ENCODE measurements around the gene CACNA2D2. TPM values are rescaled to one million over a fixed set of nuclear protein-coding genes. Genes with fewer than 3 reads are reported as not detected.

The CACNA2D2 gene
- total RNA-seq, 2 donors from 2014 or later = 1.3 TPM

DNA sequence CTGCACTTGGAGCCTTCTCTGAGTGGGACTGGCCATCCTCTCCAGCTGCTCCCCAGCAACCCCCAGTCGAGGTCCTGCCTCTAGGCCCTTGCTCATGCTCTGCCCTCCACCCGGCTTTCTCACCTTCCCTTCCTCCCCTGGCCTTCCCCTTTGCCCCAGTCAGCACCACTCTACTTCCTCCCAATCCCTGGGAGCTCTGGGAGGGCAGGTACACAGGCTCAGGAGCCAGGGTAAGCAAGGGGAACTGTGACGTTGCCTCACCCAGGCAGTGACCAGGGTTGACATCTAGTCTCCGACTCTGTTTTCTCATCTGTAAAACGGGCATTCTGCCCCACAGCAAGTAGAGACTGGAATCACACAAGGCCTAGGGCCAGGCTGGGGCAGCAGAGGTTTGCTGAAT lies 77.5 kb downstream of the CACNA2D2 start:
- ATAC-seq (no peak), DNase-seq (no peak)
- Histone ChIP-seq H3K27me3 (no peaks in the 10 kb centered on the region), H3K36me3 (replicated peaks in 1 of 2; ENCODE audit: insufficient read depth in 1 of 2, low read depth in 2 of 2) (no peaks in the 10 kb centered on the region), H3K4me1 (no peaks in the 10 kb centered on the region), H3K4me3 (no peak overlapping the region), H3K27ac (no peak overlapping the region), H3K9me3 (no peaks in the 10 kb centered on the region)
- TF ChIP-seq POLR2A (IDR thresholded peaks at IDR 0.05) = no peak
- TF ChIP-seq, protein P1, sequence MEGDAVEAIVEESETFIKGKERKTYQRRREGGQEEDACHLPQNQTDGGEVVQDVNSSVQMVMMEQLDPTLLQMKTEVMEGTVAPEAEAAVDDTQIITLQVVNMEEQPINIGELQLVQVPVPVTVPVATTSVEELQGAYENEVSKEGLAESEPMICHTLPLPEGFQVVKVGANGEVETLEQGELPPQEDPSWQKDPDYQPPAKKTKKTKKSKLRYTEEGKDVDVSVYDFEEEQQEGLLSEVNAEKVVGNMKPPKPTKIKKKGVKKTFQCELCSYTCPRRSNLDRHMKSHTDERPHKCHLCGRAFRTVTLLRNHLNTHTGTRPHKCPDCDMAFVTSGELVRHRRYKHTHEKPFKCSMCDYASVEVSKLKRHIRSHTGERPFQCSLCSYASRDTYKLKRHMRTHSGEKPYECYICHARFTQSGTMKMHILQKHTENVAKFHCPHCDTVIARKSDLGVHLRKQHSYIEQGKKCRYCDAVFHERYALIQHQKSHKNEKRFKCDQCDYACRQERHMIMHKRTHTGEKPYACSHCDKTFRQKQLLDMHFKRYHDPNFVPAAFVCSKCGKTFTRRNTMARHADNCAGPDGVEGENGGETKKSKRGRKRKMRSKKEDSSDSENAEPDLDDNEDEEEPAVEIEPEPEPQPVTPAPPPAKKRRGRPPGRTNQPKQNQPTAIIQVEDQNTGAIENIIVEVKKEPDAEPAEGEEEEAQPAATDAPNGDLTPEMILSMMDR (IDR thresholded peaks at IDR 0.05) = no peak
- intact Hi-C loops (cut with DNase I) = no loop called here
- 44 to 65% methylated on average over 5 of the region's 5 CpGs for WGBS, 2 donors

DNA sequence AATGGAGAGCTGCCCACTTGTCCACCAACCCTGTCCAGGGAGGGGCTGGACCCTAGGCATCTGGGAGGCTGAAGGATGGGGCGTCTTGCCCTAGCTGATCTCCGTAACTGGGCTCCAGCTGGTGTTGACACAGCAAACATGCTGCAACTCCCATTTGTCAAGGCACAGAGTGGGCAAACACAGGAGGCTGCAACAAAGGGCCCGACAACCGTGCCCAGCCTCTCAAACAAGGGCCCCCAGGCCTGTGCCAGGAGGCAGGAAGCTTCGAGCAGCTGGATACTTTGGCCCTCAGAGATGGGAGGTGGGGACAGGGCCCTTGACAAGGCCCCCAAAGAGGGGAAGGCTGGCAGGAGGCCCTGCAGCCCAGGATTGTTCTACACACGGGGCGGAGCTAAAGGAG lies 79.9 kb downstream of the CACNA2D2 start:
- Histone ChIP-seq H3K27me3 (no peaks in the 10 kb centered on the region), H3K36me3 (replicated peaks in 1 of 2; ENCODE audit: insufficient read depth in 1 of 2, low read depth in 2 of 2) (no peaks in the 10 kb centered on the region), H3K4me3 (no peak overlapping the region), H3K27ac (no peak overlapping the region), H3K4me1 (no peaks in the 10 kb centered on the region), H3K9me3 (no peaks in the 10 kb centered on the region)
- no peak for ATAC-seq
- intact Hi-C loops (cut with DNase I) = no loop called here
- TF ChIP-seq POLR2A (IDR thresholded peaks at IDR 0.05) = no peak
- TF ChIP-seq, protein P1 (IDR thresholded peaks at IDR 0.05) = no peak
- peak in 3 of 4 donors; percentile 18 to 51 (median 19) for DNase-seq
- 48 to 72% methylated on average over 4 to 7 of the region's 7 CpGs for WGBS, 2 donors

- TF ChIP-seq, protein P1 (IDR thresholded peaks at IDR 0.05) = no peak
- no peak for TF ChIP-seq POLR2A (IDR thresholded peaks at IDR 0.05)
- WGBS, 2 donors = 100% methylated on average over 1 of the region's 1 CpG
- Histone ChIP-seq H3K4me3 (no peak overlapping the region), H3K27me3 (no peaks in the 10 kb centered on the region), H3K4me1 (no peaks in the 10 kb centered on the region), H3K27ac (no peak overlapping the region), H3K36me3 (replicated peaks in 1 of 2; ENCODE audit: insufficient read depth in 1 of 2, low read depth in 2 of 2) (no peaks in the 10 kb centered on the region), H3K9me3 (no peaks in the 10 kb centered on the region)
- intact Hi-C loops (cut with DNase I) = no loop called here
- no peak for ATAC-seq
- no peak for DNase-seq
These were observed 81.3 kb downstream of the CACNA2D2 start for GRCh38 chr3:50422153-50422552.

- TF ChIP-seq POLR2A (IDR thresholded peaks at IDR 0.05) = no peak
- TF ChIP-seq, protein P1 (IDR thresholded peaks at IDR 0.05) = no peak
- no peak for ATAC-seq
- intact Hi-C loops (cut with DNase I) = no loop called here
- no peak overlapping the region for H3K27ac ChIP-seq
- no peak for DNase-seq
- H3K27me3 ChIP-seq = no peaks in the 10 kb centered on the region
- 75 to 86% methylated on average over 13 to 18 of the region's 18 CpGs for WGBS, 2 donors
- no peaks in the 10 kb centered on the region for H3K36me3 ChIP-seq (replicated peaks in 1 of 2; ENCODE audit: insufficient read depth in 1 of 2, low read depth in 2 of 2)
- H3K4me1 ChIP-seq = no peaks in the 10 kb centered on the region
- H3K4me3 ChIP-seq = no peak overlapping the region
- no peaks in the 10 kb centered on the region for H3K9me3 ChIP-seq
These were observed 83.7 kb downstream of the CACNA2D2 start for GRCh38 chr3:50419595-50420370.

DNA sequence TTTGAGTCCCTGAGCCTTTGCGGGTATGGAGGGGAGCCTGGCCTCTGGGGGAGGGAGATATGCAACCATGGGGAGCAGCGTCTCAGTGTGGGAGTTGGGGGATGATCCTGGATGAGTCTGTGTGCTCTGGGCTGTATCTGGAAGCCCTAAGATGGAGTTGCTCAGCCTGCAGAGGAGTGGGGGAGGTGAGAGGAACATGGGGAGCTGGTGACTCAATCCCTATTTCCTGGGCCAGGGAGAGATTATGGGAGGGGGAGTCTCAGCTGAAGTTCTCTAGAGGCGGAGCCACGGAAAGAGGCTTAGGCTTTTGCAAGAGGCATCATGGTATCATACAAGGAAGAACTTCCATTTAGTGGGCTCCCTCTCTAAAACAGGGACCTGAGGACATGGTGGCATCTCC lies 84.6 kb downstream of the CACNA2D2 start:
- ATAC-seq (no peak), DNase-seq (no peak)
- intact Hi-C loops (cut with DNase I) = no loop called here
- H3K27ac ChIP-seq = no peak overlapping the region
- WGBS, 2 donors = 86 to 93% methylated on average over 3 to 4 of the region's 4 CpGs
- no peaks in the 10 kb centered on the region for H3K9me3 ChIP-seq
- H3K36me3 ChIP-seq (replicated peaks in 1 of 2; ENCODE audit: insufficient read depth in 1 of 2, low read depth in 2 of 2) = no peaks in the 10 kb centered on the region
- no peaks in the 10 kb centered on the region for H3K4me1 ChIP-seq
- H3K4me3 ChIP-seq = no peak overlapping the region
- TF ChIP-seq POLR2A (IDR thresholded peaks at IDR 0.05) = no peak
- TF ChIP-seq, protein P1 (IDR thresholded peaks at IDR 0.05) = no peak
- H3K27me3 ChIP-seq = no peaks in the 10 kb centered on the region

Data from body of pancreas (tissue), 4 donors.